ENCODE results near the gene GINS2.

GINS2 gene

GRCh38 chr16:85660843-85661739, 27.7 kb downstream of the GINS2 start:
- H4K91ac ChIP-seq (ENCODE audit: low read length): no peak overlapping the region
- H3K4ac ChIP-seq (ENCODE audit: low read depth in 1 of 2, low read length in 2 of 2): no peak overlapping the region
- no peaks in the 10 kb centered on the region for H3K9me3 ChIP-seq (ENCODE audit: control insufficient read depth, low read length)
- H3K79me1 ChIP-seq (replicated peaks; ENCODE audit: low read length, poor library complexity, severe bottlenecking): peaks cover 16% of the 10 kb centered on the region
- no peak overlapping the region for H2BK12ac ChIP-seq (ENCODE audit: low read length in 2 of 2)
- H2BK5ac ChIP-seq (ENCODE audit: low read depth, low read length, poor library complexity, severe bottlenecking): no peak overlapping the region
- no peak overlapping the region for H3K18ac ChIP-seq (ENCODE audit: low read depth in 1 of 2, low read length in 2 of 2)
- 98% methylated on average over 41 of the region's 42 CpGs for WGBS
- no peak for DNase-seq
- no peak overlapping the region for H3K27ac ChIP-seq (ENCODE audit: low read length, poor library complexity, severe bottlenecking)
- H2AK5ac ChIP-seq (ENCODE audit: low read length, severe bottlenecking): no peak overlapping the region
- no peak overlapping the region for H3K4me2 ChIP-seq (ENCODE audit: low read length, poor library complexity, severe bottlenecking)
- H3K14ac ChIP-seq (ENCODE audit: low read length in 2 of 2): no peak overlapping the region
- no peaks in the 10 kb centered on the region for H3K4me1 ChIP-seq (ENCODE audit: control insufficient read depth, insufficient read depth, low read depth, low read length)
- no peak overlapping the region for H3K9ac ChIP-seq (ENCODE audit: low read length)
- H2AFZ ChIP-seq (ENCODE audit: low read depth, low read length): no peak overlapping the region
- no peak overlapping the region for H4K8ac ChIP-seq (ENCODE audit: low read length)
- H3K27me3 ChIP-seq (ENCODE audit: control insufficient read depth in 1 of 2, insufficient read depth in 1 of 2, low read length in 2 of 2): no peaks in the 10 kb centered on the region
- H3K23ac ChIP-seq (ENCODE audit: low read length in 2 of 2): no peak overlapping the region
- H3K4me3 ChIP-seq (ENCODE audit: insufficient read depth in 1 of 2, low read depth in 1 of 2, low read length in 2 of 2): no peak overlapping the region
- H2BK15ac ChIP-seq (ENCODE audit: low read depth, poor library complexity, severe bottlenecking): no peak overlapping the region
- H2BK120ac ChIP-seq (ENCODE audit: low read depth, low read length): no peak overlapping the region
- peaks cover 87 to 92% of the 10 kb centered on the region in 2 experiments for H3K36me3 ChIP-seq (ENCODE audit: control insufficient read depth in 1 of 2, insufficient read depth in 2 of 2, low read depth in 1 of 2, low read length in 2 of 2)

- Histone ChIP-seq H3K14ac (ENCODE audit: low read length in 2 of 2) (no peak overlapping the region), H3K9ac (ENCODE audit: low read length) (no peak overlapping the region), H2AFZ (ENCODE audit: low read depth, low read length) (no peak overlapping the region), H3K27ac (ENCODE audit: low read length, poor library complexity, severe bottlenecking) (no peak overlapping the region), H3K4me3 (ENCODE audit: insufficient read depth in 1 of 2, low read depth in 1 of 2, low read length in 2 of 2) (no peak overlapping the region), H3K23ac (ENCODE audit: low read length in 2 of 2) (no peak overlapping the region), H3K18ac (ENCODE audit: low read depth in 1 of 2, low read length in 2 of 2) (peak overlapping the region in 1 of 2 experiments; percentile 28), H4K91ac (ENCODE audit: low read length) (no peak overlapping the region), H3K9me3 (ENCODE audit: control insufficient read depth, low read length) (no peaks in the 10 kb centered on the region), H3K27me3 (ENCODE audit: control insufficient read depth in 1 of 2, insufficient read depth in 1 of 2, low read length in 2 of 2) (no peaks in the 10 kb centered on the region), H3K79me1 (replicated peaks; ENCODE audit: low read length, poor library complexity, severe bottlenecking) (peaks cover 20% of the 10 kb centered on the region), H3K4me1 (ENCODE audit: control insufficient read depth, insufficient read depth, low read depth, low read length) (no peaks in the 10 kb centered on the region), H2BK15ac (ENCODE audit: low read depth, poor library complexity, severe bottlenecking) (no peak overlapping the region), H3K4me2 (ENCODE audit: low read length, poor library complexity, severe bottlenecking) (no peak overlapping the region), H2AK5ac (ENCODE audit: low read length, severe bottlenecking) (no peak overlapping the region), H2BK120ac (ENCODE audit: low read depth, low read length) (no peak overlapping the region), H4K8ac (ENCODE audit: low read length) (no peak overlapping the region), H2BK5ac (ENCODE audit: low read depth, low read length, poor library complexity, severe bottlenecking) (no peak overlapping the region), H2BK12ac (ENCODE audit: low read length in 2 of 2) (no peak overlapping the region), H3K4ac (ENCODE audit: low read depth in 1 of 2, low read length in 2 of 2) (no peak overlapping the region), H3K36me3 (ENCODE audit: control insufficient read depth in 1 of 2, insufficient read depth in 2 of 2, low read depth in 1 of 2, low read length in 2 of 2) (peaks cover 86 to 92% of the 10 kb centered on the region in 2 experiments)
- peak; percentile 67 for DNase-seq
- WGBS: 73% methylated on average over 11 of the region's 12 CpGs
Measured at GRCh38 chr16:85659805-85660511, 28.8 kb downstream of the GINS2 start.

GRCh38 chr16:85659336-85659735, 29.4 kb downstream of the GINS2 start:
- H3K23ac ChIP-seq (ENCODE audit: low read length in 2 of 2): no peak overlapping the region
- no peaks in the 10 kb centered on the region for H3K4me1 ChIP-seq (ENCODE audit: control insufficient read depth, insufficient read depth, low read depth, low read length)
- H3K4me2 ChIP-seq (ENCODE audit: low read length, poor library complexity, severe bottlenecking): no peak overlapping the region
- H3K4me3 ChIP-seq (ENCODE audit: insufficient read depth in 1 of 2, low read depth in 1 of 2, low read length in 2 of 2): no peak overlapping the region
- no peak overlapping the region for H3K27ac ChIP-seq (ENCODE audit: low read length, poor library complexity, severe bottlenecking)
- H3K4ac ChIP-seq (ENCODE audit: low read depth in 1 of 2, low read length in 2 of 2): no peak overlapping the region
- no peak overlapping the region for H2AFZ ChIP-seq (ENCODE audit: low read depth, low read length)
- H3K14ac ChIP-seq (ENCODE audit: low read length in 2 of 2): no peak overlapping the region
- H2AK5ac ChIP-seq (ENCODE audit: low read length, severe bottlenecking): no peak overlapping the region
- H3K9me3 ChIP-seq (ENCODE audit: control insufficient read depth, low read length): no peaks in the 10 kb centered on the region
- no peak overlapping the region for H4K91ac ChIP-seq (ENCODE audit: low read length)
- H2BK120ac ChIP-seq (ENCODE audit: low read depth, low read length): no peak overlapping the region
- H3K79me1 ChIP-seq (replicated peaks; ENCODE audit: low read length, poor library complexity, severe bottlenecking): peaks cover 20% of the 10 kb centered on the region
- H3K9ac ChIP-seq (ENCODE audit: low read length): no peak overlapping the region
- no peak overlapping the region for H2BK15ac ChIP-seq (ENCODE audit: low read depth, poor library complexity, severe bottlenecking)
- H3K27me3 ChIP-seq (ENCODE audit: control insufficient read depth in 1 of 2, insufficient read depth in 1 of 2, low read length in 2 of 2): no peaks in the 10 kb centered on the region
- 94% methylated on average over 7 of the region's 8 CpGs for WGBS
- no peak overlapping the region for H4K8ac ChIP-seq (ENCODE audit: low read length)
- H3K36me3 ChIP-seq (ENCODE audit: control insufficient read depth in 1 of 2, insufficient read depth in 2 of 2, low read depth in 1 of 2, low read length in 2 of 2): peaks cover 81 to 92% of the 10 kb centered on the region in 2 experiments
- H2BK12ac ChIP-seq (ENCODE audit: low read length in 2 of 2): no peak overlapping the region
- no peak overlapping the region for H3K18ac ChIP-seq (ENCODE audit: low read depth in 1 of 2, low read length in 2 of 2)
- H2BK5ac ChIP-seq (ENCODE audit: low read depth, low read length, poor library complexity, severe bottlenecking): no peak overlapping the region
- no peak for DNase-seq
